Hepatocyte (in vitro differentiated cells): ENCODE data around the gene LATS2. TPM values are rescaled to one million over a fixed set of nuclear protein-coding genes. Genes with fewer than 3 reads are reported as not detected.

Source experiments
- DNase-seq: peaks from one replicate; pipeline ENCODE4 v3.0.0-alpha.2; 2016; ENCODE audit warnings: low spot score
- H2AFZ ChIP-seq: fragments of 200-600 bp; sonication (generic); 2 replicates; pipeline ENCODE4 v1.6.0; 2016; ENCODE audit warnings: antibody characterized with exemption, mild to moderate bottlenecking
- H3K27ac ChIP-seq: fragments of 200-600 bp; sonication (generic); 2 replicates; pipeline ENCODE4 v1.5.1; 2016; ENCODE audit warnings: mild to moderate bottlenecking
- H3K27me3 ChIP-seq: fragments of 200-600 bp; sonication (generic); 2 replicates; pipeline ENCODE4 v1.6.1; 2016
- H3K36me3 ChIP-seq: fragments of 200-600 bp; sonication (generic); replicated peaks from 2 replicates; pipeline ENCODE4 v1.5.1; 2016; ENCODE audit warnings: low read depth; ENCODE audit not compliant: insufficient read depth
- H3K4me1 ChIP-seq: fragments of 200-600 bp; sonication (generic); 2 replicates; pipeline ENCODE4 v1.5.1; 2016; ENCODE audit warnings: mild to moderate bottlenecking, moderate library complexity; ENCODE audit not compliant: insufficient read depth
- H3K4me2 ChIP-seq: fragments of 200-600 bp; sonication (generic); 2 replicates; pipeline ENCODE4 v1.6.0; 2016
- H3K4me3 ChIP-seq: fragments of 200-600 bp; sonication (generic); 2 replicates; pipeline ENCODE4 v1.5.1; 2016; ENCODE audit warnings: mild to moderate bottlenecking
- H3K79me2 ChIP-seq: fragments of 200-600 bp; sonication (generic); 2 replicates; pipeline ENCODE4 v1.6.0; 2017; ENCODE audit warnings: mild to moderate bottlenecking
- H3K9me2 ChIP-seq: fragments of 200-600 bp; sonication (generic); replicated peaks from 2 replicates; pipeline ENCODE4 v1.6.0; 2017; ENCODE audit warnings: mild to moderate bottlenecking; ENCODE audit not compliant: insufficient read depth
- H3K9me3 ChIP-seq: fragments of 200-600 bp; sonication (generic); 2 replicates; pipeline ENCODE4 v1.5.1; 2016; ENCODE audit warnings: low read depth, mild to moderate bottlenecking
- H4K20me1 ChIP-seq: fragments of 200-600 bp; sonication (generic); 2 replicates; pipeline ENCODE4 v1.6.0; 2016; ENCODE audit warnings: mild to moderate bottlenecking; ENCODE audit not compliant: insufficient read depth, poor library complexity, severe bottlenecking
- EZH2 ChIP-seq: fragments of 200-600 bp; sonication (generic); IDR thresholded peaks from 2 replicates; pipeline ENCODE4 v1.6.1; 2016; ENCODE audit warnings: antibody characterized with exemption, mild to moderate bottlenecking, borderline replicate concordance
- EZH2phosphoT487 ChIP-seq: fragments of 200-600 bp; sonication (generic); IDR thresholded peaks from one replicate; pipeline ENCODE4 v1.6.1; 2018; ENCODE audit warnings: antibody characterized with exemption, mild to moderate bottlenecking, low read depth, moderate library complexity; ENCODE audit not compliant: unreplicated experiment, severe bottlenecking
- WGBS: methylation state at CpG from one replicate; pipeline ENCODE4 v1.1.6; 2016; ENCODE audit warnings: low lambda C conversion rate; ENCODE audit errors: missing lambda C conversion rate; 5-methylcytosine and 5-hydroxymethylcytosine counted together
- polyA plus RNA-seq: library from polyadenylated mRNA; unstranded; fragments of >200 nt; fragmentation: Nextera tagmentation; extraction: Ambion mirVana; gene quantifications from 2 replicates; pipeline ENCODE4 v1.2.1, GENCODE V29; 2016
- total RNA-seq: library from RNA; depleted of rRNA; stranded (reverse); fragments of >200 nt; gene quantifications from 2 replicates; pipeline ENCODE4 v1.2.3, GENCODE V29; 2014
- TF ChIP-seq, protein P1 (sequence below): fragments of 200-600 bp; sonication (generic); IDR thresholded peaks from 2 replicates; pipeline ENCODE4 v1.5.1; 2016; ENCODE audit warnings: antibody characterized with exemption, mild to moderate bottlenecking; ENCODE audit not compliant: poor library complexity

The LATS2 gene
- total and polyA plus RNA-seq, 2 experiments from 2014 or later, result 6.2 to 15.5 TPM

- Histone ChIP-seq H3K79me2 (no peaks in the 10 kb centered on the region), H3K27me3 (no peaks in the 10 kb centered on the region), H3K4me3 (no peak overlapping the region), H3K9me3 (no peaks in the 10 kb centered on the region), H3K9me2 (no peaks in the 10 kb centered on the region), H3K4me1 (no peaks in the 10 kb centered on the region), H3K4me2 (no peak overlapping the region), H4K20me1 (no peaks in the 10 kb centered on the region), H3K27ac (no peak overlapping the region), H3K36me3 (no peaks in the 10 kb centered on the region), H2AFZ (no peak overlapping the region)
- 96% methylated on average over 35 of the region's 37 CpGs for WGBS
- no peak for DNase-seq
- TF ChIP-seq, protein P1, sequence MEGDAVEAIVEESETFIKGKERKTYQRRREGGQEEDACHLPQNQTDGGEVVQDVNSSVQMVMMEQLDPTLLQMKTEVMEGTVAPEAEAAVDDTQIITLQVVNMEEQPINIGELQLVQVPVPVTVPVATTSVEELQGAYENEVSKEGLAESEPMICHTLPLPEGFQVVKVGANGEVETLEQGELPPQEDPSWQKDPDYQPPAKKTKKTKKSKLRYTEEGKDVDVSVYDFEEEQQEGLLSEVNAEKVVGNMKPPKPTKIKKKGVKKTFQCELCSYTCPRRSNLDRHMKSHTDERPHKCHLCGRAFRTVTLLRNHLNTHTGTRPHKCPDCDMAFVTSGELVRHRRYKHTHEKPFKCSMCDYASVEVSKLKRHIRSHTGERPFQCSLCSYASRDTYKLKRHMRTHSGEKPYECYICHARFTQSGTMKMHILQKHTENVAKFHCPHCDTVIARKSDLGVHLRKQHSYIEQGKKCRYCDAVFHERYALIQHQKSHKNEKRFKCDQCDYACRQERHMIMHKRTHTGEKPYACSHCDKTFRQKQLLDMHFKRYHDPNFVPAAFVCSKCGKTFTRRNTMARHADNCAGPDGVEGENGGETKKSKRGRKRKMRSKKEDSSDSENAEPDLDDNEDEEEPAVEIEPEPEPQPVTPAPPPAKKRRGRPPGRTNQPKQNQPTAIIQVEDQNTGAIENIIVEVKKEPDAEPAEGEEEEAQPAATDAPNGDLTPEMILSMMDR, result no peak
- no peak for TF ChIP-seq EZH2phosphoT487
- no peak for TF ChIP-seq EZH2
These were observed 43.0 kb upstream of the LATS2 start for GRCh38 chr13:21104199-21105019.

DNA sequence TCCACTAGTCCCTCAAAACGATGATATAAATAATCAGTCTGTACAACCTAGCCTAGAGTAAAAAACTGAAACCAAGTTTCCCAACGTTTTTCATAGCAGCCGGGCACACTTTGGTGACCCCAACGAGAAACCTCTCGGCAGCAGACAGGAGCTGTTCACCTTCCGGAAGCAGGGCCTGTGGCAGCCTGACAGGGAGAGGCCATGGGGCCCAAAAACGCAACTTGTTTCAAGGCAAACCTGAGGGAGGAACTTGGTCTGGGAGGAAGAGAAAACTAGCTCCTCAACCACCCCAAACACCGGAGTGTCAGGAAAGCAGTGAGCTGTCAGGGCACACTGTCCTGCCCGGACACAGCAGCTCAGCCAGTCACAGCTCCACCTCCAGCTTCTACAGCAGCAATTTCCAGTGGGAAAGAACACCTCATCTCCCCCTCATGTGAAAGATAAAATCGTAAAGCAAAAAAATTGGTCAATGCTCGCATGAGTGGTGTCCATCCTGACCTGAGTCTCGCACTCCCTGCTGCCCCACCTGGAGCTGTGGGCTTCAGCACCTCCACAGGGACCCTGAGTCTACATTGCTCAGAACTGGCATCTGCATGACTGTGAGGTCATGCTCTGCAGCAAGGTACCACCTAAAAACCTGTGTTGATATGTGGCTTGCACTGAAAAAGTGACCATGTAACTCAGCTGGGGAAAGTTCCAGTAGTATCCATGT is 40.6 kb upstream of the LATS2 start:
- H3K4me1 ChIP-seq, result no peaks in the 10 kb centered on the region
- H3K9me3 ChIP-seq, result no peaks in the 10 kb centered on the region
- no peak overlapping the region for H3K4me2 ChIP-seq
- no peaks in the 10 kb centered on the region for H3K79me2 ChIP-seq
- H3K36me3 ChIP-seq, result no peaks in the 10 kb centered on the region
- H3K27me3 ChIP-seq, result no peaks in the 10 kb centered on the region
- no peaks in the 10 kb centered on the region for H4K20me1 ChIP-seq
- TF ChIP-seq EZH2, result no peak
- TF ChIP-seq, protein P1, result no peak
- TF ChIP-seq EZH2phosphoT487, result no peak
- no peak overlapping the region for H3K4me3 ChIP-seq
- H2AFZ ChIP-seq, result no peak overlapping the region
- no peaks in the 10 kb centered on the region for H3K9me2 ChIP-seq
- no peak for DNase-seq
- no peak overlapping the region for H3K27ac ChIP-seq
- WGBS, result 91% methylated on average over 12 of the region's 12 CpGs

GRCh38 chr13:21100994-21101757 is 39.8 kb upstream of the LATS2 start:
- Histone ChIP-seq H3K9me3 (no peaks in the 10 kb centered on the region), H3K36me3 (no peaks in the 10 kb centered on the region), H3K27ac (no peak overlapping the region), H3K4me1 (no peaks in the 10 kb centered on the region), H4K20me1 (no peaks in the 10 kb centered on the region), H3K4me2 (no peak overlapping the region), H3K27me3 (no peaks in the 10 kb centered on the region), H3K9me2 (no peaks in the 10 kb centered on the region), H3K4me3 (no peak overlapping the region), H2AFZ (no peak overlapping the region), H3K79me2 (no peaks in the 10 kb centered on the region)
- WGBS, result 80% methylated on average over 11 of the region's 12 CpGs
- no peak for TF ChIP-seq EZH2
- TF ChIP-seq EZH2phosphoT487, result no peak
- TF ChIP-seq, protein P1, result no peak
- DNase-seq, result no peak
